Left kidney (tissue), 2 donors: ENCODE results near the gene DCLK3. TPM values are rescaled to one million over a fixed set of nuclear protein-coding genes. Genes with fewer than 3 reads are reported as not detected.

Experiments
- DNase-seq: peaks from one replicate; pipeline ENCODE4 v3.0.0-alpha.2; 2013
- polyA plus RNA-seq: library from polyadenylated mRNA; unstranded; fragments of 120-200 nt; gene quantifications from one replicate; pipeline ENCODE4 v1.2.1, GENCODE V29; 2013; ENCODE audit not compliant: insufficient read length

The DCLK3 gene
- polyA plus RNA-seq, 1 donor, result 0.86 TPM

DNA sequence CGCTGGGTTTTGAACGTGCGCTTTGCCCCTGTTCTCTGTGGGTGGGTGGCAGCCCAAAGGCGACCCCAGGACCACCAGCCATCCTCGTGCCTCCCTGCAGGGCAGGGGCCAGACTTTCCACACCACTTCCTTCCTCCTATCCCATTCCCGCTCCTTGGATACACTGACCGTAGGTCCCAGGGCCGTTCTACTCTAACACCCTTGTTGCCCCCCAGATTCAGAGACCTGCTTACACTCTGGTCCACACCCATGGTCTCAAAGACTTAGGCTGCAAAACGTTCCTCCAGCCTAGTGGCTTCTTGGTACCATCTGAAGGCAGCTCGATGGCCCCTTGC is 318 bp upstream of the DCLK3 start:
- no peak for DNase-seq

DNA sequence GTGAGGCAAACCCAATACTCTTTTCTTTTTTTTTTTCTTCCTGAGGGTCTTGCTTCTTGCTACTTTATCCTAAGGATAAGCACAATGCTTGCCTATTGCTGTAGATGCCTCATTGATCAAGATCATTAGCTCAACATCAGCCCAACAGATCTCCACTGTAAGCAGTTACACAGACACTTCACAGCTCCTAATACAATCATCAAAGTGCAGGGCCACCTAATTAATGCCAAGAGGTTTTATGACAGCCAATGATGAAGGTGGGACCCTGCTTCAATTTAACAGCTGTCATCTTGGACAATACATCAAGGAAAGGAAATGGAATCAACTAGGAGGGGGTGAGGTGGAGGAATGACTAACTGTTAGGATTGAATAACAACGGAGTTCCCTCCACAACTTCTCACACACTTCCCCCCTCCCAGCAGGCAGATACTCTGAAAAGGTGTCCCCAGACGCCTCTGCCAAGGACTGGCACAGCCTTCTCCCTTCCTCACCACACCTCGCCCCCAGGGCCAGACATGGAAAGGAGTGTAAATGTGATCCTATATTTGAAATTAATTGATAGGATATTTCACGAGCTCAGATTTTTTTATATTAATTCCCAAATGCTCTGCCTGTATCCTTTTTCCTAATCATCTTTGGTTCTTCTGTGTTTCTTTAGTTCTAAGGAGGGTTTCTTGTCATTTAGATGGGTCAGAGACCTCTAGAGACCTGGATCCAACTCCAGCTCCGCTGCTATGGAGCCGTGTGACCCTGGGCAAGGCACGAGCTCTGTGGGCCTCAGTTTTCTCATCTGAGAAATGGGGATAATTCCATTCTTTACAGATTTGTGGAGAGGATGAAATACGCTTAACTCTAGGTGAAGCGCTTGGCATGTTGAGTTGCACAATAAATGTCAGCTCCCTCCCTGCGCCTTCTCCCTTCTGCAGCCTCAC is 1.2 kb downstream of the DCLK3 start:
- DNase-seq, result no peak

DNA sequence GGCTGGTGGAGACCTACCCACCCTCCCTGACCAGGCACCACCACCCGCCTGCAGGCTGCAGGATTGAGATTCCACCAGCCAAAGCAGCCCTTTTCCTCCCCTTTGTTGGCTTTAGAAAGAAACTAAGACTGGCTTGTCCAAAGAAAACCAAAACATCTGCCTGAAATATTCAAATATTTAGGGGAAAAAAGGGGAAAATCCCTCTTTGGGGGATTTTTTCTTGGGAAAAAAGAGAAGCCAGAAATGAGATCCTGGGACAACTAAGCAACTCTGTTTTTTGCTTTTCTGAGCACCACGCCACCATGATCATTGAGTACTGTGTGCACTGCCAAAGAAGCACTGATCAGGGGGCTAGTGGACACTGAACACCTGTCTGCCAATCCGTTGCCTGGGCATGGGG is 2.6 kb downstream of the DCLK3 start:
- no peak for DNase-seq

DNA sequence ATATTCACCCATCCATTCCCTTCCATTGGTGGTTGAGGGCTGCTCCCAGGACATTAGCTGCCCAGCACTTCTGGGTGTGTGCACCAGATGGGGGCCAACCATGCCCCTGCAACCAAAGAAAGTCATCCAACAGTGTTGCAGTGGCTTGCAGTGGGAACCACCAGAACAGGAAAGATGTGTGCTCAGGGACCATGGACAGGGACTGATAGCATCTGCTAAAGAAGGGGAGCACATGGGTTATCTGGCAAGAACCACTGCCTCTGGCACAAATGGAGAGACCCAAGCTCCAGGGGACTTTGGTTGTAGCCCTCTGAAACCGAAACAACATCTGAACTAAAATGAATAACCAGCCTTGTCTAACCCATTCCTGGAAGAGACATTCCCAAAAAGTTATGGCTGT is 8.1 kb downstream of the DCLK3 start:
- DNase-seq, result no peak

DNA sequence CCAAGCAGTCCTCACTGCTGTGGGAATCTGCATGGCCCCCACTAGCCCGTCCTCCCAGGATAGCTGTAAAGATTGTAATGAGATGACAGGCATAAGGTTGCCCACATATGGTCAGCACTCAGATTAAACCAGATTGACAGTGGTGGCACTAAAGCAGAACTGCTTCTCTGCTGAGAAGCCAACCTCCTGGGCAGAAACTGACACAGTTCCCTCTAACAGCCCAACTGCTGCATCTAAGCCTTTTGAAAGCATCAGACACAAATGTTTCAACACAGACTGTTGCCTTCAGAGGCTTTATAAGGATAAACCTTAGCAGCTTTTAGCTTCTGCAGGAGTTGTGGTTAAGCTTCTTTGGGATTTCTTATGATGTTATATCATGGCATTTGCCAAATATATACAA is 13.0 kb downstream of the DCLK3 start:
- no peak for DNase-seq

DNA sequence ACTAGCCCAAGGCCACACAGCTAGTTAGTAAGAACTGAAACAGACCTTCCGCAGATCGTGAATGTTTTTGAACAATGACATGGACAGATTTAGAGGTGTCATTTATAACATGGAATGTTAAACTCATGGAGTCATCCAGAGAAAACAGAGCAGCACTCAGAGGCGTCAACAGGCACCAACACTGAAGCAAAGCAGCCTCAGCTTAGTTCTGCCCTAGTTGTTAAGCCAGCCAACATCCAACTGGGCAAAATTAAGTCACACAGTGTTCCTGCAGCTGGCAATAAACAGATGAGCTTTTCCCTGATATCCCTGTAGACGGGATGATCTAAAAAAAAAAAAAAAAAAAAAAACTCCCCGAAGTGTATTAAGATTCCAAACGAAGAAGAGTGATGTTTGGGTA is 13.6 kb downstream of the DCLK3 start:
- DNase-seq, result no peak

DNA sequence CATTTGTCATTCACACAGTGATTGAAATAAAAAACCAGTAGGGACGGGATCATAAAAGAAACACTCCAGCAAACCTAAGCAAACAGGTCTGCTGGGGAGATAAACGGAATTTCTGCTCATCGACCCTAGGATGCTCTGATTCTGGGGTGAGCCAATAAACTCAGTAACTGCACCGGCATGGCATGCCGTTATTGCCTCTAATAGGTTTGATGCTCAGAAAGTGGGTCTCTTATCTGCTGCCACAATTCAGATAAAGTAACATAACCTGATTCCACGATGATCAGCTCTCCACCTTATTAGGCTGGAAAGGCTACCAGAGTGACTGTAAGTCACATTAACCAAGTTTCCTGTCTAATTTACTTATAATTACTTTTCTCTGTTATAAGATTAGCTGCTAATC is 19.6 kb downstream of the DCLK3 start:
- no peak for DNase-seq

DNA sequence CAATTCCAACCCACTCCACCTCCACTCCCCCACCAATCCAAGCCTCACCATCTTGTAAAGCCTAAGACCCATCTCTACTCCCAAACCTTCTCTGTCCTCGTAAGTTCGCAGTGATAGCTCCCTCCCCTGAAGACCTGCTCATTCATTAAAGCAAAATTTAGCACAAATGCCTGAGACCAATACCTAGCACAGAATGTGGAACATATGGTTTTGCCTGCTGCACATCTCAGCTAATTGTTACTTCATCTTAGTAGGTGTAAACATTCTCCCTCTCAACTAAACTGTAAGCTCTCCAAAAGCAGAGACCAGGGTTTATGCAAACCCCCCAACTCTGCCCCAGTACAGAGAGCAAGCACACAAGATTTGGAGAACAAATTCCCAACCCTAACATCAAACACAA is 20.5 kb downstream of the DCLK3 start:
- no peak for DNase-seq

DNA sequence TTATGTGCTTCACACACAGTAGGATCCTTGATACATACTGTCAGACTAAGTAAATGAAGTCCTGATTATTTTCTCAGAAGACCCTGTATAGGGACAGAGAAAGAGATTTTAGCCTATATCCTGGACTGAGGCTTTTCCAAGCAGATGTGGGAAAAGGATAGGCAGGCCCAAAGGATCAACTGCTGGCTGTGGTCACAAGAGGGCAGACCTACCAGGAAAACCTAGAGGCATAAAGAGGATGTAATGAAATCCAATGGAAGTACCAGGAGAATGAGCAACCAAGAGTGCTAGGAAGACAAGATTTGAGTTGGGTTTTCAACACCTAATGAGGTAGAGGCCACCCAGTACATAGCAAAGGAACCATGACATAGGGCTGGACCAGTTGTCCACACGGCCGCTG is 23.1 kb downstream of the DCLK3 start:
- no peak for DNase-seq

DNA sequence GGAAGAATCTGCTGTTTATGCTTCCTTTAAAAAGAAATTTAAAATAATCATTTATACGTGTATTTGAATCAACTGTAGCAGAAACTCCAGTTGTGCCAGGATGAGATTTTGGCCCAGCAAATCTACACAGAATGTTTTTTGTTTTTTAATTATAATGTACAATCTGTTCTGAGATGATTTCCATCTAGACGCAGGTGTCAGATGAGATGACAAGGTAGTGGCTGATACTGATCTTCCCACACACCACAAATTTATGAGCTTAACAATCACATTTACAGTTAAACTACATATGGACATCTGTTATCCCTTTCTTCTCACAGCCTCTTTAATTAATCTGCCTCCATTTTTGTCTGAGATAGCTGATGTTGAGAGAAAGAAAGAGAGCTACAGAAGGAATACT is 23.6 kb downstream of the DCLK3 start:
- no peak for DNase-seq

DNA sequence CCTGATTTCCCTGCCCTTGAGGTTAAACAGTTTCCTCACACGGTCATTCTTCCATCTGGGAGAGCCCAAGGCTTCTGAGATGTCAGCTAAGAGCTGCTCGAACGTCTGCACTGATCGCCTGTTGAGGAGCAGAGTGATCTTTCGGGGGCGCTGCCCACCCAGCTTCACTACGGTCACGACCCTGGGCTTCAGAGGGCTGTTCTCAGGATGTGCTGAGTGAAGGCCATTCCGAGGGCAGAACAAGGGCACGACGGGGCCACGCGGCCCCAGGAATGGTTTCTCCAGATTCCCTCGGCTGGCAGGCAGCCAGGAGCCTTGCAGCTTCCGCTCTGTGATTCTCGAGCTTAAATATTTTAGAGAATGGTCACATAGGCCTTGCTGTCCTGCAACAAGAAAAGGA is 25.7 kb downstream of the DCLK3 start:
- no peak for DNase-seq

DNA sequence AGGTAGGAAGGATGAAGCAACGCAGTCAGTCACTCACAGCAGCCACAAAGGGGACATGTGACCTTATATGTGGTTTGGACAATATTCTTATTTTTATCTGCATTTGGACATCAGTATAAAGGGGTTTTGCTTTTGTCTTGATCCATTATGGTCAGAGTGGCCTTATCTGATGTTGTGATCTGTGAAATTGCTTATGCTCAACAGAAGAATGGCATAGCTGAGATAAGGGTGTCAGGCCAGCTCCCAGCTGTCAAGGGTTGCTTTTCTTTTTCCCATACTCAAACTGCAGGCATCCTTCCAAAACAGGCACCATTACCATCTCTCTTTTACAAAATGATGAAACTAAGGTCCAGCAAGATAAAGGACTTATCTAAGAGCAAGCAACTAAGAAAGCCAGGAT is 28.1 kb downstream of the DCLK3 start:
- no peak for DNase-seq

DNA sequence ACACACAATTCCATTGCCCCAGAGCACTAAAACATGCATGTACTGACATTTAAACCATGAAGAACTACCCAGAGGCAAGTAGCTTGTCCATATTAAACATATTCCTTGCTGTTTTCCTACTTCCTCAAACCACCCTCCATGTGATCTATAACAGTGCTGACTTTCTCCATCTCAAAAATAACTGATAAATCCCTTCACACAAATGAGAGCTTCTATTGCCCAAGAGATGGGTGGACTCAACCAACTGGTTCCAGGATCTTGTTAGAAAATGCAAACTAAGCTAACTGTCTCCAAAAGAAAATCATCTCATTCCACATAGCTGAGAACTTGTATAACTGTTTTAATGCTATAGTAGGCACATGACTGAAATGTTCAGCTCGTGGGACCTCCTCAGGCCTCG is 29.6 kb downstream of the DCLK3 start:
- DNase-seq, result no peak

DNA sequence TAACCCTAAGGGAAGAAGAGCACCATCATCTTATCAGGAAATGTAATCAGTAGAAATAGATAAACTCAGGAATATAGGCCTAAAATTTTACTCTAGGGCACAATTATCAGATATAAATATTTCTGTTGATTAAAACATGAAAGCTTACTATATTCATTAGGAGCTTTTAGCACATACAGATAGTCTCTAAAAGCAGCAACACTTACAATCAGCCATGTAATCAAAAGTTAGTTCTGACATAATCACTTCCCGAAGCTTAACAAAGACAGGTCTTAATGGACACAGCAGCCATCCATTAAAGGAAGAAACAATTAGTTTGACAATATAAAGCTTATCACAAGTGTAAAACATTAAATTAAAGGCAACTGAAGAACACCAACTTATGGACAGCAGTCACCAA is 30.6 kb downstream of the DCLK3 start:
- no peak for DNase-seq

DNA sequence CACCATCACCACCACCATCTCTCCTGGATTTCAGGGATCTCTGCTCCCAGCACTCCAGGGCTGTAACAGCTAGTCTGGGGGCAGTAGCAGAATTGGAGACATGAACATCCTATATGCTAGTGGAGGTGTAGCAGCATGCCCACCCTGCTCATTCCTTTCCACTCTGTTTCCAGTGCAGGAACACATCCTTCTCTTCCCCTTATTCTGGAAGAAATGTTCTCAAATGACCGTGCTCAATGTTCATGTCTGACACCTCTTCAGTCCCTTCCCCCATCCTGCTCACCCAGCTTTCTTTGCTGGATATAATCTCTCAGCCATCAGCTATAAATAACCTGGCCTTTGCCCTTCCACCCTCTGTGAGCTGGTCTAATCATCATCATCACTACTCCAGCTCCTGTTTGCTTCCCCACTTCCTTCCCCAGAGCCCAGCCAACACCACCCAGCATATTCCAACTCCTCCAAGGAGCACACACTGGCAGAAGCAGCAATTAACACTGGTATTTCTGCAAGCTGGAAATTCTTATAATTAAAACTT is 31.1 kb downstream of the DCLK3 start:
- no peak for DNase-seq

DNA sequence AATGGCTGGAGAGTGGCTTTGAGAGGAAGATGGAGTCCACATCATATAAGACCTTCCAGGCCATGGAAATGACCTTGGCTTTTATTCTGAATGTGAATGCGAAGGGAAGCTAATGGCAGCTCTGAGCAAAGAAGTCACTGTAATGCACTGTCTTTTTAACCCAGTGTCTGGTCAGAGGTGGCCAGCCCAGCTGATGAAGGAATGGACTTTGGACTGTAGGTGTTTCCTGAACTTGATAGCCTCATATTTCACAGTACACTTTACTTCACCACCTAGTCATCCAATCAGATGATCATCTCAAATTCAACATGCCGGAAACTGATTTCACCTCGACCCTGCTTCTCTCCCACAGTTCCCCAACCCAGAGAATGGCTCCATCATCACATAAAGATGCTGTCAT is 33.4 kb downstream of the DCLK3 start:
- DNase-seq, result no peak

DNA sequence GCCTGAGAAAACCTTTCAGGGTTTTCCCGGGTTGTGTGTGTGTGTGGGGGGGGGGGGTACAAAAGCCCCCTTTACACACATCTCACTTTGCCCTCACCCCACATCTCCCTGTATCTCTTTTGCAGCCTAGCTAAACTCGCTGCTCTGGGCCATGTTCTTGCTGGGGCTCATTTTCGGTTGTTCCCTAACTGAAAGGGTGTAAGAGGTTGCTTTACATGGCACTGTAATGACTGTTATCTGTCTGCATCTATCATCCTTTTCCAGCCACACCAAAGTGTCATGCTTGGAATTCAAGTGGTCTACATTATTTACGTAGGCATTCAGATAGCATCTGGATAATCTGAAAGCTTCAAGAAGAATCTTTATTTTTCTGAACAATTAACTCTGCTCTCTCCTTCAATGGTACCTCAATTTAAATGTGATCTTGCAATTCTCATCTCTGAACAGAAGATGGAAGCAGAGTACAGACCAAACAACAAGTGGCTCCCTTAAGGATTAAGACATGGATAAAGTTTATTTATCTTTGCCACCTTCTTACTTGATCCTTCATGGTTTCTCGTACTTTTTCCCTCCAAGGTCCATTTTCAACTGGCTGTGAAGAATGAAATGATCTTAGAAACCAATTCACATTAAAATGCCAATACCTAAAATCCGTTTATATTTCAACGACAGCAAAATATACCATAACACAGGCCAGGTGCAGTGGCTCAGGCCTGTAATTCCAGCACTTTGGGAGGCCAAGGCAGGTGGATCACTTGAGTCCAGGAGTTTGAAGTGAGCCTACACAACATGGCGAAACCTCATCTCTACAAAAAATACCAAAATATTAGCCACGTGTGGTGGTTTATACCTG is 34.9 kb downstream of the DCLK3 start:
- peak; percentile 55 for DNase-seq

DNA sequence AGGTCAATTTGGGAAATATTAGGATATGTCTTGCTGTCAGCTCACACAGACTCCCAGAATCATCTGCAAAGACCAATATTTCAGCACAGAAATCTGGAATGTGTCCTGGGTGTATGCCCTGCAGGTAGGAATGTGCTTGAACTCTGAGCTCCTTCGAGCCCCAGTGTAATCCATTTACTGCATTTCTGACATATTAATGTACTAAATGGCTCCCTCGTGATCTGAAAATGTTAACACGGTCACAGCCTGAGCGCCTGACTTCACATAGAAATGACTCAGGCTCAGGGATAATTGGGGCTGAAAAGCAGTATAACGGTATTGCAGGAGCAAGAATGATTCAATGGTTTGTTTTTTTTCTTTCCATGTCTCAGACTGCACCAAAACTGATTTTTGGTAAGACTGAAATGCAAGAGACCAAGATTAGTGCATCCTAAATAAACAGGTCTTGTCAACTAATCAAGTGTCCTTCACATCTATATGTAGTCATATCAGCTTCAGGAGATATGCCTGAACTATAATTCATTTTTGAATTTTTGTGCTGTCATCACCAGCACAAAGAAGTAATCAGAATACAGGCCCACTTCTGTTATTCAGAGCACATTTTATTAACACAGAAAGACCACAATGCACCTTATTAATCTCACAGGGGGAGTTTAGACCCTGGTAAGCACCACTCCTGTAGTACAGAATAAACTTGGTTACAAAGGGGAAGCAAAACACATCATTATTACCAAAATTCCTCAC is 49.8 kb downstream of the DCLK3 start:
- DNase-seq, result no peak

DNA sequence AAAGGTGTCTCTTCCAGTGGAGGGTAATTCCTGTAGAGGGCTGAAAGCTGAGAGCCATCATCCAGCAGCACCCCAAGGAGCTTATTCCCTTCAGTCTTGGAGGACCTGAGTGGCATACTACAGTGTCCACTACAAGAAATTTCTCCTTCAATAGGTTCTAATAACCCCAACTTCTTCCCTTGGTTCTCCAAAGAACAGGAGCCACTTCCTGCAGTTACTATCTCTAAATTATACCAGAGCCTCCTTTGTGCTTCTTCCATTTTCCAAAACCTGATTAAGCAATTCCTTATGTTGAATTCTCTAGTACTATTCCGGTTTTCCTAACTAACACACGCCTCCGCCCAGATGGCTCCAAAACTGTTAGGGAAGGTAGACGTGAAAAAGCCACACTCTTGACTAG is 50.4 kb downstream of the DCLK3 start:
- no peak for DNase-seq

DNA sequence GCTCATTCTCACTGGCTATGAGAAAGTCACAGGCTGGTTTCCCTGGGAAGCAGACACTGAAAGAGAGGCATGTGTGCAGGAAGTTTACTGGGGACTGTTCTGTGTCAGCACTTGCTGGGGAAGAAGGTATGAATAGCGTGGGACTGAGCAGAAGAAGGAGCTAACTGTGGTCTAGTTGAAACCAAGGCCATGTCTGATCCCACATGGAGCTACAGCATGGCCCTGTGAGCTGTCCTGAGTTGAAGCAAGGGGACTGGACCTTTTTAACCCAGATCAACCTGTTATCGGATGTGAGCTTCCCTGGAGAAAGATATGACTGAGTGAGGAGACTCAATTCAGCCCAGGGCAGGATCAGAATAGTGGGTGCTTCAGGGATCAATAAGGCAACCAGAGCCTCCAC is 53.7 kb downstream of the DCLK3 start:
- no peak for DNase-seq

DNA sequence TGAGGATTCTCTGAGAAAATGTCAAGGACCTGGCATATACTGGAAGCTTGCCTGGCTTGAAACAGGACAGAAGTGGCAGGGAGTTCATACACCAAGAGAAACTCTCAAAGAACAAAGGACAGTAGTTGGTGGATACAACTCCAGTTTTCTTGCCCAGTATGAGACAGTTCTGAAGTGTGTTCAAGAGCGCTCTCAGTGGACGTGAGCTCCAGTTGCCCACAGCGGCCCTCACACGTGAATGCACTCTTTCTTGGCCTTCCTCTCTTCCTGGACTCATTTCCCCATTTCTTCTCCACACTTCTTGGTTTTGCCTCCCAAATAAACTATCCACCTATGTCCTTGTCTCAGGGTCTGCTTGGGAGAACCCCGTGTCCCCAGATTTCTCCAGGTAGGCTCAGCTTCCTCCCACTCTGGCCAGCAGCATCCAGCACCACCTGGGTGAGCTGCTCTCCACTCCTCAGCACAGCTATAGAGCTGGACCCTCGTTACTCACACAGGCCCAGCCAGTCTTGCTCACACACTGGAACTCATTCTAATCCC is 54.5 kb downstream of the DCLK3 start:
- no peak for DNase-seq

DNA sequence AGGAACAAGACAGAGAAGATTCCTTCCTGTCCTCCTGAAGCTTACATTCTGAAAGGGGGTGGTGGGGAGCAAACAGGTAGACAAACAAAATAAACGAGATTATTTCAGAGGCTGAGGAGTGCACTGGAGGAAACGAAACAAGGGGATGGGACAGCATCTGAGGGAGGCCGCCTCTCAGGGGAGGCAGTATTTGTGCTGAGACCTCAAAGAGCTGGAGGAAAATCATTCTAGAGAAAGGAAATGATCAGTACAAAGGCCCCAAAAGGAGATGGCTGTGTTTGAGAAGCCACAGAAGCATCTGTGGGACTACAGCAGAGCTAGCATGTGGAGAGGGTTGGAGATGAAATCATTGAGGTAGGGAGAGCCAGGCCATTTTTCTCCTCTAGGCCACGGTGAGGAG is 55.1 kb downstream of the DCLK3 start:
- no peak for DNase-seq
